CD8-positive, alpha-beta memory T cell (primary cell): ENCODE results near the gene KRTAP10-1. TPM values are rescaled to one million over a fixed set of nuclear protein-coding genes. Genes with fewer than 3 reads are reported as not detected.
"Not testable (repeated sequence)": the region's sequence is repeated elsewhere in the genome, so short reads cannot be mapped to it uniquely, and the experiment has no call there.

Experiments
- CTCF ChIA-PET: fragments of 350-600 bp; sonication (Branson Sonifier 250); formaldehyde crosslinking; loops from one replicate; lab custom pipeline; 2021; ENCODE audit warnings: antibody characterized with exemption; lab: Charles Lee
- POLR2A ChIA-PET: fragments of 350-600 bp; sonication (Branson Sonifier 250); formaldehyde crosslinking; loops from one replicate; lab custom pipeline; 2021; ENCODE audit warnings: antibody characterized with exemption; lab: Charles Lee
- DNase-seq, 5 donors: peaks; one replicate each; pipeline versions ENCODE4 v3.0.0 to v3.0.0-alpha.2; 2020 to 2022; ENCODE audit warnings: mixed read lengths in 1 of 5
- H3K27ac ChIP-seq: one replicate; pipeline ENCODE4 v1.7.0; 2013; ENCODE audit warnings: low read depth, mild to moderate bottlenecking, low read length, moderate library complexity
- H3K27me3 ChIP-seq: 2 replicates; pipeline ENCODE4 v1.7.0; 2013; ENCODE audit warnings: low read length, mild to moderate bottlenecking; ENCODE audit not compliant: insufficient read depth, poor library complexity, severe bottlenecking
- H3K36me3 ChIP-seq: 2 replicates; pipeline ENCODE4 v1.7.0; 2013; ENCODE audit warnings: mild to moderate bottlenecking, low read length, moderate library complexity; ENCODE audit not compliant: insufficient read depth
- H3K4me1 ChIP-seq: 2 replicates; pipeline ENCODE4 v1.7.0; 2013; ENCODE audit warnings: mild to moderate bottlenecking, low read length, moderate library complexity; ENCODE audit not compliant: insufficient read depth
- H3K4me3 ChIP-seq: 2 replicates; pipeline ENCODE4 v1.7.0; 2013; ENCODE audit warnings: mild to moderate bottlenecking, low read length
- H3K9me3 ChIP-seq: 2 replicates; pipeline ENCODE4 v1.7.0; 2013; ENCODE audit warnings: mild to moderate bottlenecking, low read length
- H3K27ac Mint-ChIP-seq, 8 donors: one replicate each; pipeline ENCODE4 v1.8.0; 2020 to 2021; ENCODE audit warnings: mixed read lengths in 8 of 8, mild to moderate bottlenecking in 6 of 8, inconsistent platforms in 3 of 8, moderate library complexity in 3 of 8
- H3K27me3 Mint-ChIP-seq, 2 donors: one replicate each; pipeline ENCODE4 v1.8.0; 2020 to 2021; ENCODE audit warnings: mixed read lengths in 2 of 2, mild to moderate bottlenecking in 1 of 2, moderate library complexity in 1 of 2
- H3K36me3 Mint-ChIP-seq, 3 donors: one replicate each; pipeline ENCODE4 v1.8.0; 2020 to 2021; ENCODE audit warnings: mixed read lengths in 3 of 3, inconsistent platforms in 1 of 3, mild to moderate bottlenecking in 1 of 3
- H3K4me1 Mint-ChIP-seq, 3 donors: one replicate each; pipeline ENCODE4 v1.8.0; 2020 to 2021; ENCODE audit warnings: mixed read lengths in 3 of 3, inconsistent platforms in 1 of 3, mild to moderate bottlenecking in 1 of 3
- H3K4me3 Mint-ChIP-seq, 7 donors: one replicate each; pipeline ENCODE4 v1.8.0; 2020 to 2021; ENCODE audit warnings: mixed read lengths in 7 of 7, mild to moderate bottlenecking in 6 of 7, moderate library complexity in 4 of 7, inconsistent platforms in 2 of 7
- H3K9me3 Mint-ChIP-seq, 5 donors: one replicate each; pipeline ENCODE4 v1.8.0; 2020 to 2022; ENCODE audit warnings: mixed read lengths in 5 of 5, mild to moderate bottlenecking in 3 of 5, moderate library complexity in 2 of 5, inconsistent platforms in 1 of 5
- polyA plus RNA-seq: library from polyadenylated mRNA; unstranded; fragments of 300-500 nt; fragmentation: Illumina TruSeq; gene quantifications from one replicate; pipeline ENCODE4 v1.2.3, GENCODE V29; 2021
- total RNA-seq, 2 experiments: library from RNA; stranded (reverse); gene quantifications; one replicate each; pipeline ENCODE4 v1.2.3, GENCODE V29; 2021

Gene KRTAP10-1
- total and polyA plus RNA-seq, 3 experiments from 2014 or later, result not detected

DNA sequence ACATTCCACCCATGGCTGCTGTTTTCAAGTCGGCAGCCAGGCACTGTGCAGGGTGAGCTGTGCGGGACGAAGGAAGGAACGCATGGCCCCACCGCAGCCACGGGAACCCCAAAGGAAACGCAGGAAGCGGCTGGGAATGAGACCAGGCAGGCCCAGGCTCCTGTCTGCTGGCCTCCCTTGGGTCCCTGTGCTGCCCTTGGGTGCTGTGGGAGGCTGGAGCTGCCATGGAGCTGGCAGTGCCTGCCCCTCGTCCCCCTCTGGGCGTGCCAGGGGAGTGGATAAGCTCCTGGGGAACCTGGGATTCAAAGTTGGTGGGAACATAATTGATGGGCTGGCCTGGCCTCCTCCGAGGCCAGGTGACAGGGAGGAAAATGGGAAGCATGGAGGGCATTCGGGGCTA lies 28.3 kb upstream of the KRTAP10-1 start:
- Mint-ChIP-seq H3K9me3 (peaks cover 0 to 2% (median 1%) of the 10 kb centered on the region in 5 donors), H3K27ac (no peak overlapping the region), H3K4me3 (no peak overlapping the region), H3K27me3 (peaks cover 7 to 8% of the 10 kb centered on the region in 2 donors), H3K36me3 (no peaks in the 10 kb centered on the region), H3K4me1 (peaks cover 10 to 17% (median 14%) of the 10 kb centered on the region in 3 donors)
- DNase-seq, result no peak
- Histone ChIP-seq H3K4me1 (peaks cover 5% of the 10 kb centered on the region), H3K27ac (no peak overlapping the region), H3K36me3 (no peaks in the 10 kb centered on the region), H3K9me3 (no peaks in the 10 kb centered on the region), H3K4me3 (no peak overlapping the region), H3K27me3 (no peaks in the 10 kb centered on the region)
- ChIA-PET POLR2A (no interaction called here), CTCF (no interaction called here)

DNA sequence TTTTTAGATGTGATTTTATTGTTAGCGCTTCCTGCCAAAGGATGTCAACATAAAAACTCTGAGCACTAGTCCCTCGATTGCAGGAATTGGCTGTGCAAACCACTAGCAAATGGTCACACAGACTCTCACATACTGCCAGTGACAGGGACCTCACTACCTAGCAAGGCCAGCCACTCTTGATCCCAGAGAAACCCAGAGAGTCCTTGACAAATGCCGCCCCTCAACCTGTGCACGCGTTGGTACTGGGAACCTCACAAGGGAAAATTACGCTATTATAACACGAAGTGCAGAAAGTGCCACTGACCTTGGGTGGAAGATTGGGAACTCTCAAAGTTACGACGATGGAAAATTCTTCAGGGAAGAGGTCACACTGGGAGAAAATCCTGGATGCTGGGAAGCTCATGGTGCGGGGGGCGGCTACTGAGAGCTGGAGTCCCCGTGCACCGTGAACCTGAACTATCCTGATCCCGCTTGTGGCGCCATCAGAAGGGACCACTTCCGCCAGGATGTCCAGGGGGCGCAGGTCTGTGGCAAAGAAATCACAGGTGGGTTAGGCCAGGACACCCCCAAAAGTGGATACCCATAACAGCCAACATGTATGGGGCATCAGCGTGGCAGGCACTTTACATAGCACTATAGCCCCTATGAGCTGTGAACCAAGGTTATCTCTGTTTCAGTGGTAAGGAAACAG lies 27.6 kb upstream of the KRTAP10-1 start:
- Histone ChIP-seq H3K9me3 (no peaks in the 10 kb centered on the region), H3K4me3 (no peak overlapping the region), H3K27ac (no peak overlapping the region), H3K36me3 (no peaks in the 10 kb centered on the region), H3K27me3 (no peaks in the 10 kb centered on the region), H3K4me1 (peaks cover 5% of the 10 kb centered on the region)
- no peak for DNase-seq
- ChIA-PET CTCF (no interaction called here), POLR2A (no interaction called here)
- peaks cover 0 to under 1% (median 0%) of the 10 kb centered on the region in 3 donors for H3K36me3 Mint-ChIP-seq
- H3K27ac Mint-ChIP-seq, result no peak overlapping the region
- no peak overlapping the region for H3K4me3 Mint-ChIP-seq
- peaks cover 4 to 7% of the 10 kb centered on the region in 2 donors for H3K27me3 Mint-ChIP-seq
- peaks cover 10 to 14% (median 14%) of the 10 kb centered on the region in 3 donors for H3K4me1 Mint-ChIP-seq
- peaks cover 1 to 8% (median 3%) of the 10 kb centered on the region in 5 donors for H3K9me3 Mint-ChIP-seq

DNA sequence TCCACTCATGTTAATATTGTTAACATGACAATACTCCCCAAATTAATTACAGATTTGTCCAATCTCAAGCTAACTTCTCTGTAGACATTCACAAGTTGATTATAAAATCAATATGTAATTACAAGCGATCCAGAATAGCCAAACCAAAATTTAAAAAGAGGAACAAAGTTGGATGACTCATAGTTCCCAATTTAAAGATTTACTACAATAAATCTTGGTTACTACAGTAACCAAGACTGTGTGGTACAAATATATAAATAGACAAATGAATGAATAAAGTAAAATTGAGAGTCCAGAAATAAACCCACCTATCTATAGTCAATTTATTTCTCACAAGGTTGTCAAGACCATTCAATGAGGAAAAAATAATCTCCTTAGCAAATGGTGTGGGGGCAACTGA lies 26.4 kb upstream of the KRTAP10-1 start:
- DNase-seq, result no peak
- H3K27ac Mint-ChIP-seq, result peak overlapping the region in 1 of 8 donors; percentile 6
- ChIA-PET POLR2A (no interaction called here), CTCF (interaction anchor here (0.9 kb wide), 1 partner anchor 176 kb away, joined by 3 read pairs; no protein-coding TSS in a partner anchor)
- peaks cover 10 to 14% (median 14%) of the 10 kb centered on the region in 3 donors for H3K4me1 Mint-ChIP-seq
- no peak overlapping the region for H3K4me3 Mint-ChIP-seq
- H3K9me3 Mint-ChIP-seq, result peaks cover 2 to 19% (median 12%) of the 10 kb centered on the region in 5 donors
- Histone ChIP-seq H3K36me3 (no peaks in the 10 kb centered on the region), H3K27me3 (no peaks in the 10 kb centered on the region), H3K27ac (no peak overlapping the region), H3K4me3 (no peak overlapping the region), H3K9me3 (no peaks in the 10 kb centered on the region), H3K4me1 (peaks cover 5% of the 10 kb centered on the region)
- H3K36me3 Mint-ChIP-seq, result peaks cover 1 to 12% (median 4%) of the 10 kb centered on the region in 3 donors
- peaks cover 4 to 7% of the 10 kb centered on the region in 2 donors for H3K27me3 Mint-ChIP-seq

DNA sequence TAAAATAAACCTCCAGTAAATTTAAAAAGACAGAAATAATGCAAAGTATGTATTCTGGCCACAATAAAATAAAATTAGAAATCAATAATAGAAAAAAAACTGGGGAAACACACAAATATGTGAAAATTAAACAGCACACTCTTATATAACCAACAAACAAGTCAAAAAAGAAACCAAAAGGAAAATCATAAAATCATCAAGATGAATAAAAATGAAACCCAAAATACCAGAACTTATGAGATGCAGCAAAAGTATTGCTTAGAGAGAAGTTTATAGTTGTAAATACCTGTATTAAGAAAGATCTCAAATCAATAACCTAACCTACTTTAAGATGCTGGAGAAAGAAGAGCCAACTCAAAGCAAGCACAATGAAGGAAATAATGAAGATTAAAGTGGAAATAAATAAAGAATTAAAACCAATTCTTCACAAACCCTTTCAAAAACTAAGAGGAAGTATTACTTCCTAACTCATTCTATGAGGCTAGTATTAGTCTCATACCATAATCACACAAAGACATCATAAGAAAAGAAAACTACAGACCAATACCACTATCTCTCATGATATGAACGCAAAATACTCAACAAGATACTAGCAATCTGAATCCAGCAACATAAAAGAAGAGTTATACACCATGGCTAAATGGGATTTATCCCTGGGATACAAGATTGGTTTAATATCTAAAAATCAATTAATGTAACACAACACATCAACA lies 25.0 kb upstream of the KRTAP10-1 start:
- CTCF ChIA-PET, result no interaction called here
- H3K4me1 Mint-ChIP-seq, result peaks cover 10 to 14% (median 14%) of the 10 kb centered on the region in 3 donors
- no peak for DNase-seq
- Histone ChIP-seq H3K27ac (no peak overlapping the region), H3K4me1 (peaks cover 5% of the 10 kb centered on the region), H3K4me3 (no peak overlapping the region), H3K36me3 (no peaks in the 10 kb centered on the region), H3K9me3 (no peaks in the 10 kb centered on the region), H3K27me3 (no peaks in the 10 kb centered on the region)
- POLR2A ChIA-PET, result no interaction called here
- H3K27ac Mint-ChIP-seq, result peak overlapping the region in 6 of 8 donors; percentile 5 to 79 (median 52)
- H3K27me3 Mint-ChIP-seq, result peaks cover 4 to 7% of the 10 kb centered on the region in 2 donors
- H3K4me3 Mint-ChIP-seq, result peak overlapping the region in 6 of 7 donors; percentile 7 to 53 (median 26)
- peaks cover 1 to 25% (median 4%) of the 10 kb centered on the region in 3 donors for H3K36me3 Mint-ChIP-seq
- peaks cover 5 to 25% (median 21%) of the 10 kb centered on the region in 5 donors for H3K9me3 Mint-ChIP-seq

DNA sequence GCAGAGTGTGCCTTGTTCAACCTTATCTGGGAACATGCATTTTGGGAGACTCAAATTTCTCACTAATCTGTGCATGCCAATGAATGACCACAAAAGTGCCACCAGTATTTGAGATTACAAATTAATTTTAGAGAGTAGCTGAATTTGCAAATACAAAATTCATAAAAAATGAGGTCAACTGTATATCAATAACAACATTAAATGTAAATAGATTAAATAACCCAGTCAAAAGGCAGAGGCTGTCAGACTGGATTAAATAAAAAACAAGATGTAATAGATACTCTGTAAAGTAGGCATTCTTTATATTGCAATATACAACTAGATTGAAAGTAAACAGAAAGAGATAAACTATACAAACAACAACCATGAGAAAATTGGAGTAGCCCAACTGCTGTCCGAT lies 24.1 kb upstream of the KRTAP10-1 start:
- H3K4me1 Mint-ChIP-seq, result peaks cover 10 to 14% (median 14%) of the 10 kb centered on the region in 3 donors
- H3K27ac Mint-ChIP-seq, result peak overlapping the region in 1 of 8 donors; percentile 57
- H3K4me1 ChIP-seq, result peaks cover 5% of the 10 kb centered on the region
- peaks cover 0 to 2% of the 10 kb centered on the region in 2 donors for H3K27me3 Mint-ChIP-seq
- H3K36me3 ChIP-seq, result no peaks in the 10 kb centered on the region
- H3K9me3 ChIP-seq, result peaks cover 4% of the 10 kb centered on the region
- ChIA-PET POLR2A (no interaction called here), CTCF (interaction anchor here (1.2 kb wide), 1 partner anchor 53 kb away, joined by 3 read pairs; no protein-coding TSS in a partner anchor)
- DNase-seq, result no peak
- peaks cover 1 to 32% (median 4%) of the 10 kb centered on the region in 3 donors for H3K36me3 Mint-ChIP-seq
- H3K27me3 ChIP-seq, result no peaks in the 10 kb centered on the region
- no peak overlapping the region for H3K27ac ChIP-seq
- H3K4me3 Mint-ChIP-seq, result no peak overlapping the region
- H3K4me3 ChIP-seq, result no peak overlapping the region
- peaks cover 5 to 29% (median 21%) of the 10 kb centered on the region in 5 donors for H3K9me3 Mint-ChIP-seq

DNA sequence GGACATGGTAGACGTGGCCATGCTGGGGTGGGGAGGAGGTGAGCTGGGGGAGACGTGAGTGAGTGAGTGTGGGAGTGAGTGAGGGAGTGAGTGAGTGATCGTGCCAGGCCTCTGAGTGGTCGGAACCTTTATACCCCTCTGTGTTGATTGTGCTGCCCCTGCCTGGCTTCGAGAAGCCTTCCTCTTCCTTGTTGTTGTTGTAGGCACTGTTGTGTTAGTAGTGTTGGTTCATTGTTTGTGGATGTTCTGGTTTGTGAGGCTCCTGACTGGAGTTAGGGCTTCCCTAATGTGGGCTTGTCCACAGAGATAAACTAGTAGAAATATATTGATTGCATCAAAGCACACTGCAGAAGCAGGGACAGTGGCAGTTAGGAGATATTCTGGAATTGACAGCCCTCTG lies 18.7 kb upstream of the KRTAP10-1 start, which contains the start of gene KRTAP10-3:
Gene KRTAP10-3, minus strand, starts transcription at position 101 of the 400 bp plus-strand sequence. Its CDS starts 80 bp downstream, at position 21.
- no peak for DNase-seq
- POLR2A ChIA-PET, result no interaction called here
- H3K36me3 ChIP-seq, result no peaks in the 10 kb centered on the region
- Mint-ChIP-seq H3K4me3 (no peak within 1 kb of the TSS), H3K9me3 (peaks cover 3 to 33% (median 23%) of the 10 kb centered on the region in 5 donors), H3K27ac (peak within 1 kb of the TSS in 2 of 8 donors; percentile 48 to 92), H3K4me1 (no peaks in the 10 kb centered on the region), H3K36me3 (peaks cover 1 to 34% (median 4%) of the 10 kb centered on the region in 3 donors), H3K27me3 (peaks cover 2 to 8% of the 10 kb centered on the region in 2 donors)
- CTCF ChIA-PET, result no interaction called here
- no peaks in the 10 kb centered on the region for H3K27me3 ChIP-seq
- H3K9me3 ChIP-seq, result peaks cover 4% of the 10 kb centered on the region
- H3K27ac ChIP-seq, result no peak within 1 kb of the TSS
- no peaks in the 10 kb centered on the region for H3K4me1 ChIP-seq
- no peak within 1 kb of the TSS for H3K4me3 ChIP-seq

DNA sequence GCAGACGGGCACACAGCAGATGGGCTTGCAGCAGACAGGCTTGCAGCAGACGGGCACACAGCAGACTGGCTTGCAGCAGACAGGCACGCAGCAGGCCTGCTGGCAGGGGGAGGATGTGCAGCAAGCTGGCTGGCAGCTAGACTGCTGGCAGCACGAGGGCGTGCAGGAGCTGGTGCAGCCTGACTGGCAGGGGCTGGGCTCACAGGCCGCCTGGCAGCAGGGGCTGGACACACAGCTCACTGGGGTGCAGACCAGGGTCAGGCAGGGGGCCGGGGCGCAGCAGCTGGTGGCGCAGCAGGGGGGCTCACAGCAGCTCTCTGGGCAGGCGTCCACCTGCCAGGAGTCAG lies 18.3 kb upstream of the KRTAP10-1 start:
- peaks cover 6 to 37% (median 22%) of the 10 kb centered on the region in 5 donors for H3K9me3 Mint-ChIP-seq
- H3K4me3 ChIP-seq, H3K4me3 Mint-ChIP-seq, H3K27me3 ChIP-seq, H3K27ac ChIP-seq, CTCF ChIA-PET, POLR2A ChIA-PET, H3K9me3 ChIP-seq, H3K36me3 ChIP-seq, H3K27me3 Mint-ChIP-seq, H3K4me1 ChIP-seq, DNase-seq, H3K27ac Mint-ChIP-seq, H3K4me1 Mint-ChIP-seq: not testable (repeated sequence)
- peaks cover 1 to 38% (median 4%) of the 10 kb centered on the region in 3 donors for H3K36me3 Mint-ChIP-seq
